Cerebellar nuclear complex (tissue), 1 donor: Measurements from ENCODE around the gene TANC1.
A peak's percentile ranks its signal among the peaks of the same experiment; 100 is the strongest.

Experiments
- DNase-seq, 2 experiments: peaks; one replicate each; lab custom pipeline; 2025; lab: John Stamatoyannopoulos, UW

TANC1 gene

DNA sequence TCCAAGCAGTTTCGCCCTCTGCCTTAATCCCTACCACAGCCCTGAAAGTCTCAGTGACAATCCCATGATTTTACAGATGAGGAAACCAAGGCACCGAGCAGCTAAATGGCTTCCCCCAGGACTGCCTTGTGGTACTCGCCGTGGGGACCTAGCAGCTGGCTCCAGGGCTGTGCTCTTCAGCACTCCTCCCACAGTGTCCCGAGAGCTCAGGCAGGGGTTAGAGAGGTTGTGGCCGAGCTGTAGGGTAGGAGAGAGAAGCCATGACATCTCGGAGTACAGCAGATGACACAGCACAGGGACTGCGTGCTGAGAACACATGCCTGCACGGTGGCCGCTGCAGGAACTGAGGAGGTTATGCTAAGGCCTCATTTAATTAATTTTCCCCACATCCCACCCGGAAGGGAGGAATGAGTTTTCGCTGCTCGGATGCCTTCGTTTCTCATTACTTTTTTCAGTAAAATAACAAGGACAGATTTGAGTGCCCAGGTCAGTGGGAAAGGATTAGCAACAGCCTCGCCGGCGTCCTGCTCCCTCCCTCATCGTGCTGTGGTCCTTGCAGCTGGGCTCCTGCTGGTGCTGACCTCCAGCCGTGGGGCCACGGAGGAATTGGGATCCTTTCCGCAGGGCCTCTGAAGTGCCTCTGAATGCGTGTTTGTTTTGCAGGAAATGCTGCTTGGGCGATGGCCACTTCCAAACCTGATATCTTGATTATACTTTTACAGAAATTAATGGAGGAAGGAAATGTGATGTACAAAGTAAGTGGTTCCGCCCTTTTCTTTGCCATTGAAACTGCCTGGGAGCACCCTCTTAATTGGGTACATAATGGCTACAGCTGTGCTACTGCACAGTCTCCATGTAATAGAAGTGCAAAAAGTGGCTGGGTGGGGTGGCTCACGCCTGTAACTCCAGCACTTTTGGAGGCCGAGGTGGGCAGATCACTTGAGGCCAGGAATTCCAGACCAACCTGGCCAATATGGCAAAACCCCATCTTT, 256.9 kb downstream of the TANC1 start:
- DNase-seq: no peak

DNA sequence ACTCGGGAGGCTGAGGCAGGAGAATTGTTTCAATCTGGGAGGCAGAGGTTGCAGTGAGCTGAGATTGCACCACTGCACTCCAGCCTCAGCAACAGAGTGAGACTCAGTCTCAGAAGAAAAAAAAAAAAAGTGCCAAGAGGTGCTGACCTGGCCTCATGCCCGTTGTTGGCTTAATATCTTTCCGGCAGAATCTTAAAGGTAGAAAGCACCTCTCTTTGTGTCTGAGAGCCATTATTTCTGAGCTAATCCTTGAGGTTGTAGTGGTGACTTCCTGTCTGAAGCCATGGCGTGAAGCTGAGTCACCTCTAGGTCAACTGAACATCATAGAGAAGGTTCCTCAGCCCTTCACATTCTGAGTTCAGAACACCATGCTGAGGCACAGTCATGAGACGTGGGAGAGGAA, 257.6 kb downstream of the TANC1 start:
- DNase-seq: no peak

DNA sequence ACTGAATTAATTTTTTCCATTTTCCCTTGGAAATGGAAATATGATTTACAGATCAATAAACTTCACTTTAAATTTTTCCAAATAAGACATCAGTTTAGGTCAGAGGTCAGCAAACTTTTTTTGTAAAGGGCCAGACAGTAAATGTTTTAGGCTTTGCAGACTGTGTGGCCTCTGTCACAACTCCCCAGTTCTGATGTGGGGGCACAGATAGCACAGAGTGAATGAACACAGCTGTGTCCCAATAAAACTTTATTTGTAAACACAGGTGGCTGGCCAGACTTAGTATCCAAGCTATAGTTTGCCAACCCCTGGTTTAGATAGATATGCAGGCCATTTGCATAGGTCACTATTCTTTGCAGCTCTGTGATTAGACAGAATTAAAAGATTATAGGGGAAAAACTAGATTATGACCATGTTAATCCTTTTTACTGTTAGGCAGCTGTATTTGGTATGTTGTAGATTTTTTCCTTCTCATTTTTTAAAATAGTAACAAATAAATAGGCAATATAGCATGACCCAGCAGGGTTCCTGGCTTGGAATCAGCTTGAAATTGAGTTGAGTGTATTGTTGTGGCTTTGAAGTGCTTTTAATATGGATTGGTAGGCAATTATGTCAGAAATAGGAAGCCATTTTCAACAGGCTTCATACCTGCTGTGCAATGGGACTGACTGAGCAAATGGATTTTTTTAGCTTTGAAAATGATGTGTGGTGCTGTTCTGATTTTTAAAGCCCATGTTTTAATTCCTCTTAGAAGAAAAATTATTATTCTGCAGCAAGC, 258.4 kb downstream of the TANC1 start:
- DNase-seq: no peak

DNA sequence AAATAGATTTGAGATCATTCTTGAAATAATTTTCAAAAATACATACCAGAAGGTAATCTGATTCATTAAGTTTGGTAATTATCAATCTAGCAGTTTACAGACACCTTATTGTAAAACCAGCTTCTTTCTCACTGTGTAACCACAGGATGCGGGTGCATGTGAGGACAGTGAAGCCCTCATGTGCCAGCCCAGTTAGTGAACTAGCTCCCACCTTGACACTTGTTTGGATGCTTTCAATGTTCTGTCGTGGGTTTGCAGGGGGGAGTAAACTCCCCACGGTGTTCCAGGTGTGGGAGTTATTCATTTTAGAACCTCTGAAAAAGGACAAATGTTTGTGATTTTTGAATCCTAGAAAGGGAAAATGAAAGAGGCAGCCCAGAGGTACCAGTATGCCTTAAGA, 259.0 kb downstream of the TANC1 start:
- DNase-seq: no peak

DNA sequence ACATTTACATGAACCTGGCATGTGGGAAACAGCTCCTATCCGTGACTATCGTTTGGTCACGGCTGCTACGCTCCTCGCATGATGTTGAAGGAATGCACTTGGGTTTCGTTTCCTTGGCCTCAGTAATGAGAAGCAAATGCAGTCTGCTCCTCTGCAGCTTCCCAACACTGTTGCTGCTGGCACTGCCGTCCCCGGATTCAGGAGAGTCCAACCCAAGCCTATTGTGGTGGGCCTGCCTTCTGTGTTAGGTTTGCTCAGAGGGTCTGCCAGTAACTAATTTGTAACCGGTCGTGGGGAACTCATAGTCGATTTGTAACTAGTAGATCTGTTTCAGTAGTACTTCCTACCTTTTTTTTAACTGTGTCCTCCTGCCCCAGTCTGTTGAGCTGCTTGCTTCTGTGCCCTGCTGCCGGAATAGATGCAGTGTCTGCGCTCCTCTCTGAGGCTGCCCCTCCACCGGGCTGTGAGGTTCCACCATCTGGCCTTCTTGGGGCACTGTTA, 259.7 kb downstream of the TANC1 start:
- peak in 1 of 2 experiments; percentile 50 for DNase-seq

DNA sequence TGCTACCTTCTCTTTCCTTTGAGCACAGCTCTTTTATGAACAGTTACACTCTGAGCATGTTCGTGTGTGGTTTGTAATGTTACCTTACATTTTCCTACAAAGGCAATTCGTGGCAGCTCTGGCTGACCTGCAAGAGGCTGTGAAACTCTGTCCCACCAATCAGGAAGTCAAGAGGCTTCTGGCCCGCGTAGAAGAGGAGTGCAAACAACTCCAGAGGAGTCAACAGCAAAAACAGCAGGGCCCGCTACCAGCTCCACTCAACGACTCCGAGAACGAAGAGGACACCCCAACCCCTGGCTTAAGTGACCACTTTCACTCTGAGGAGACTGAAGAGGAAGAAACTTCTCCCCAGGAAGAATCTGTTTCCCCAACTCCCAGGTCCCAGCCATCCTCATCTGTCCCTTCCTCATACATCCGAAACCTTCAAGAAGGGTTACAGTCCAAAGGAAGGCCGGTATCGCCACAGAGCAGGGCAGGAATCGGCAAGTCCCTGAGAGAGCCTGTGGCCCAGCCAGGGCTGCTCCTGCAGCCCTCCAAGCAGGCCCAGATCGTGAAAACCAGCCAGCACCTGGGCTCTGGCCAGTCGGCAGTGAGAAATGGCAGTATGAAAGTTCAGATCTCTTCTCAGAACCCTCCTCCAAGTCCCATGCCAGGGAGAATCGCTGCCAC, 261.2 kb downstream of the TANC1 start:
- no peak for DNase-seq

DNA sequence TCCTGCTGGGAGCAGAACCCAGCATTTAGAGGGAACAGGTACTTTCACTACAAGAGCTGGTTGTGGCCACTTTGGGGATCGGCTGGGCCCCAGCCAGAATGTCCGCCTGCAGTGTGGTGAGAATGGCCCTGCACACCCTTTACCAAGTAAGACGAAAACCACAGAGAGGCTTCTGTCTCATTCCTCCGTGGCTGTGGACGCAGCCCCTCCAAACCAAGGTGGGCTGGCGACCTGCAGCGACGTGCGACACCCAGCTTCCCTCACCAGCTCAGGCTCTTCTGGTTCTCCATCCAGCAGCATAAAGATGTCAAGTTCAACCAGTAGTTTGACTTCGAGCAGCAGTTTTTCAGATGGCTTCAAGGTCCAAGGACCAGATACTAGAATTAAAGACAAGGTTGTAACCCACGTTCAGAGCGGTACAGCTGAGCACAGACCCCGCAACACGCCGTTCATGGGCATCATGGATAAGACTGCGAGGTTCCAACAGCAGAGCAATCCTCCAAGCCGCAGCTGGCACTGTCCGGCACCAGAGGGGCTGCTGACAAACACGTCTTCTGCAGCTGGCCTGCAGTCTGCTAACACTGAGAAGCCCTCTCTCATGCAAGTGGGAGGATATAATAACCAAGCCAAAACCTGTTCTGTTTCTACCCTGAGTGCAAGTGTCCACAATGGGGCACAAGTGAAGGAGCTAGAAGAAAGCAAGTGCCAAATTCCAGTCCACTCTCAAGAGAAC, 261.9 kb downstream of the TANC1 start:
- no peak for DNase-seq

DNA sequence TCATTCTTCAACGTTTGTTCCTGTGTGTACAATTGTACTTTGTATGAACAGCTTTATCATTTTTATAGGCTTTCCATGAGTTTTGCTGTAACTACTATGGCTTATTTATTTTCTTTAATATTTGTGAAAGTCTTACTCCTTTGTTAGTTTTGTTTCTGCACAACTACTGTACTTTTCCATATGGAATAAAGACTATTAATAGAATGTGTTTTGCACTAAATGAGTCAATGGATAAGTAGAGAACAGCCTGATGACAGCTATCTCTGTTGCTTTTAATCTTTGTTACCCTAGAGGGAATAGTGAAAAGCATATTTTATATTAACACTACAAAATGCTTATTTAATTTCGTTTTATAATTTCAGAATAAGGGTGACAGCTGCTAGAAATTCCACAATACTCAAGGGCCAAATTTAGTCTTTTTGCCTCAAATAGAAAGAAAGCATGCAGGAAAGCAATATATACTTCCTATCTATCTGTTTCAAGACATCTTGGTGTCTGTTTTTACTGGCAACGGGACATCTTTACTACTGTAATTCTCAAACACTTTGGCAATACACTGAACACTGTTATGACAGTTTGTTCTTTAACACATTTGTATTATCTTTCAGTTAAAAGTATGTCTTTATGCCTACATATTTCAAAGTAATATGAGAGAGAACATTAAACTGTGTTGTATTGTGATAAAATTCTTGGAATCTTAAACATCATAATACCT, 264.2 kb downstream of the TANC1 start:
- no peak for DNase-seq

DNA sequence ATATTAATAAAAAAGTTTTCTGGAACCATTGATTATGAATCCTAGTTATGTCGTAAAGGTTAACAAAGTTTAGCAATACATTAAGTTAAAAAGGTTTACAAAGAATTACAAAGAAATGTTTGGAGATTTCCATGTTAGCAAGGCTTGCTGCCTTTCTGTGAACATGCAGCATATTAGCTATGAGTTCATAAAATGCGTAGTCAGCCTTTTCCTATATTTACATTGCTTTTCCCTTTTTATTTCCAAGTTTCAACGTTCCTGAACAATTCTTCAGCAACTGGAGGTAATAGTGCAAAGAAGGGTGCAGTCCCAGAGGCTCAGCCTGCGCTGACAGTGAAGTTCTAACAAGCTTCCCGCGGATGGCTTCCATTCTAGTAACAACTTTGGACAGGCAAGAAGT, 266.4 kb downstream of the TANC1 start:
- DNase-seq: no peak

DNA sequence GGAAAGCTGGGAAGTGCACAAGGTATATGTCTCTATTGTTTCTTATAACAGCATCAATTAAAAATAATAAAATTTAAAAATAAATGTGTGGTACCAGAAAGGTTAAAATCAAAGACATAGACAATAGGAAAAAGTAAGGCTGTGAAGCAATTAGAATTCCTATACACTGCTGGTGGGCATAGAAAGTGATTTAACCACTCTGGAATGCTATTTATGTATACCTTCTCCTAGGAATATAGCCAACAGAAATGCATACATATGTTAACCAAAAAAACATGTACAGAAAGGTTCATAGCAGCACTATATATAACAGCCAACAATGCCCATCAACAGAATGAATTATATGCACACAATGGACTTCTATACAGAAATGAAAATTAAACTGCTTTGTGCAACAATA, 275.1 kb downstream of the TANC1 start:
- DNase-seq: no peak

DNA sequence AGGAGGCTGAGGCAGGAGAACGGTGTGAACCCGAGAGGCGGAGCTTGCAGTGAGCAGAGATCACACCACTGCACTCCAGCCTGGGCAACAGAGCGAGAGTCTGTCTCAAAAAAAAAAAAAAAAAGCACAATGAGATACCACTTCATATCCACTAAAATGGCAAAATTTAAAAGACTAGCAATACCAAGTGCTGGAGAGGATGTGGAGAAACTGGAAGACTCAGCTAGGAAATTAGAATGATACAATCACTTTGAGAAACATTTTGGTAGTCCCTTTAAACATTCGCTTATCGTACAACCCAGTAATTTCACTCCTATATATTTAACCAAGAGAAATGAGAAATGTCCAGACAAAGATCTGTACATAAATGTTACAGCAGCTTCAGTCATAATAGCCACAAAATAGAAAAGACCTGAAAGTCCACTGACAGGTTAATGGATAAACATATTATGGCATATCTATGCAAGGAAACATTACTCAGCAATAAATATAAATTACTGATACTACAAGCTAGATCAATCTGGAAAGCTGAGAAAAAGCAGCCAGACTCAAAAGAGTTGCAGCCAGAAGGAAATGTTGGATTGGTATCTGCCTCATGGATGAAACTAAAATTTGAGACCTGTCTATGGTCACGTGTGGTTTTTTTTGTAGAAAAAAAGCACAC, 278.0 kb downstream of the TANC1 start:
- DNase-seq: no peak

DNA sequence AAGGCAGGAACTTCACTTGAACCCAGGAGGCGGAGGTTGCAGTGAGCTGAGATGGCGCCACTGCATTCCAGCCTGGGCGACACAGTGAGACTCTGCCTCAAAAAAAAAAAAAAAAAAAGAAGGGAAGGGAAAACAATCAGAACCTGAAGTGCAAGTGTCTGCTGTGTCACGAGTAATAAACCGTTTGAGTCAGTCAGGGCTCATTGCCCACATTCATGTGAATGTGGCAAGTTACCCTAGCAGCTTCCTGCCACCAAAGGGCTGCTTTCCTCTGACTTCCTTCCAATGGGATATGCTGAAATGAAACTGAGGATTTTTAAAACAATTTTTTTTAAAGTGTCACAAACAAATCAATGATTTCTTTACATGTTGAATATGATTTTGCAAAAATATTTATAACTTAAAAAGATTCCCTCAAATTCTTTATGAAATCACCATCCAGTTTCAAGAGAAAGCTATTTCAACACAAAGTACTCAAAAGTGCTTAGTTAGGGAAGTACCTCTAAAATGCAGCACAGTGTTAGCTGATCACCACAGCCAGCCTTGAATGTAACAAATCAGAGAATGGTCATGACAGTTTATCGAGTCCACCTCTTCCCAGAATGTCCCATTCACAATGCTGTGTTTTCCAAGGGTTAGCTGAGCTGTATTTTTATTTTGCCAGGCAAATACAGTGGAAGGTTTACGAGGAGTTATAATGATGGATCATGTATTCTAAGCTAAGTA, 281.7 kb downstream of the TANC1 start:
- DNase-seq: no peak

DNA sequence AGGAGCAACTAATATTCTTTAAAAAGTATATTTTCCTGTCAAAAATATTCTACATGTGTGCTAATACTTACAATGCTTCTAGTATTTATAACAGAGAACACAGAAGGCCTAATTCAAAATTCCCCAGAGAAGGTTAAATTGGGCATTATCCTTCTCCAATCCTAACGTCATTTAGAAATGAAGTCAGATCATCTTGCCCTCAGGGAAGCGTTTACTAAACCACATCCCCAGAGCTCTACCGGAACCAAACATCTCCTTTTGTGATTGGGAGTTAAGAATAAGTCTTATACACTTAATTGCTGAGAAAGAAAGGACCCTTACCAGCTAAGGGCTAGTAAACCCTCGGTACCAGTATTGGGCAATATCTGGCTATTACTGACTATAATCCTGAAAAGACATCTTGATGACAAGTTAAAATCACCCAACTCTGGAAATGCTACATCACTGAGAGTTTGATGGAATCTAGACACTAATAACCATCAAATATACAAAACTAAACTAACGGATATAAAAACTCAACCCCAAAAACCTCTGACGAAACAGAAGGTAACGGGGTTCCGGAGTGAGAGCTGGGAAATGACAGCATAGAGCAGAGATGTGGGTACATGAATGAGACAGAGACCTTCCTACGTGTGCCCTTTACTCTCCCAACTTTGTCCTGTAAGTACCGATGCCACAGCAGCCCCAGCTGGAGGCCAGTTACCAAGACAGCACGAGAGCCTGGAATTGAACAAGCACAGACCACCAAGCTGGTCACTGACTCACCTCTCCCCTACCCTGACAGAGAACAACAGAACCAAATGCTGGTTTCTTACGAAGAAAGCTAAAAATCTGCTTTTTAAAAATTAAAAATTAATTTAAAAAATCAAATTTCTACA, 283.1 kb downstream of the TANC1 start:
- no peak for DNase-seq

DNA sequence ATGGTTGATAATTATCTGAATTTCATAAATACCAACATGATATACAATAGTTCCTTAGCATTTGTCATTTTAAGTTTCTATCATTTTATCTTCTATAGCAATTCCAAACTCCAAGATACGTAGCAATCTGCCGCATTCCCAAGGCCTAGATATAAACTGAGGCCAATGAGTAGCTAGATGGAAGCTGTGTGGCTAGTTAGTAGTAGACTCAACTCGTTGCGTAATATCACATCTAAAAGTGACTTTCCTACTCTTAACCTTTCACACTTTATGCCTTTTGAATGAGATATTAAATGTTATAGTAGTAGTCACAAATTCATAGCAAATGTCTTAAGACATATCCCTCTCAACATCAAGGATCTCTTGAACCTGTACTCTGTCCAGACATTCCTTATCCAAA, 284.5 kb downstream of the TANC1 start:
- no peak for DNase-seq

DNA sequence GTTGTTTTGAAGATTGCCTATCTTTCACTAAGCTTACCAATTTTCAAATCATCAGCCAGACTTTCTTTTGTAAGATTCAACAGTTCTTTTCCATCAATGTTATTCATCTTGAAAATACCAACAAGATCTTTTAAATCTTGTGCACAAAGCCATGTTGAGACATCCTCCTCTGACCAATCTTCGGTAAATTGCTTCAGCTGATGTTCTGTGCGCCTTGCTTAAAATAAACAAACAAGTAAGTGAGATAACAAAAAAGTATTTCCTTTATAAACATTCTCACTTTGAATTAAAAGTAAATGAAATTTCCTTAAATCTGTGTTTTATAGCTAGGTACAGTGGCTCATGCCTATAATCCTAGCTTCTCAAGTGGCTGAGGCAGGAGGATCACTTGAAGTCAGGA, 287.7 kb downstream of the TANC1 start:
- no peak for DNase-seq

DNA sequence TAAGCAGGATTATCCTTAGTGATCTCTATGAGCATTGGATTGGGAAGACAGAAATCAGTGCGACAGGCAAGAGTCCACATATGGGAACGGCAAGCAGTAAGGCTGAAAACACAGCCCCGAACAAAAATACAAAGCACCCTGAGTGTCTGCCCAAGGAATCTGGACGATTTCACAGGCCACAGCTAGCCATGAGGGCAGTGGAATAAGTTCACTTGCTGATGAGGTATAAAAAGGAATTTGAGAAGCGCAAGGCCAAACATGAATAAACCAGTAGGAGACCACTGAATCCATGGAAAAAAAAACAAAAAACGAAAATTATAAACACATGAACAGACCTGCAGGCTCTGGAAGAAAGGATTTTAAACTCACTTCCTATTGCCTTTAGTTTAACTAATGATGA, 293.8 kb downstream of the TANC1 start:
- DNase-seq: no peak

DNA sequence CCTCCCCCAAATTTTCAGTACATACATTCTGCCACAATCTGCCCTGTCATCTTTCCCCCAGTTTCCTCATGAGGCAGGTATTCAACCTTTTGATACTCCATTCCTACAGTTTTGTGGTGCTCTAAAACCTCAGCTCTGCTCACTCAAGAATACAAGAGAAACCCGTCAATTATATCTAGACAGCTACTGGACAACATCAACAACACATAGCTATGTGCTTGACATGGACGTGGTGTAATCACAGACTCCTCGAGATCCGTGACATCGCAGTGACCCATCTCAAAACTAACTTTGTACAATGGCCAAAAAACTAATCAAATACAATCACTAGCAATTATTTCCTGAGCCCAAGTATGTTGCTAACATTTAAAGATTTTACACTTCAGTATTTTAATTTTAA, 294.5 kb downstream of the TANC1 start:
- no peak for DNase-seq

DNA sequence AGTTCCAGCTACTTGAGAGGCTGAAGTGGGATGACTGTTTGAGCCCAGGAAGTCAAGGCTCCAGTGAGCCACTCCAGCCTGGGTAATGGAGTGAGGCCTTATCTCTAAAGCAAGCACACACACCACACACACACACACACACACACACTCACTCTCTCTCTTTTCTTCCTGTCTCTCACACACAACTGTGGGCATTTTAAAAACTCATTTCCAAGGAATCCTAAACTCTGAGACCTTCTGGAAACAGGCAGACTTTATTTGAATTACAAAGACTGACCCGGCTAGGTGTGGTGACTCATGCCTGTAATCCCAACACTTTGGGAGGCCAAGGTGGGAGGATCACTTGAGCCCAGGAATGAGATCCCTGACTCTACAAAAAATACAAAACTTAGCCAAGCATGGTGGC, 296.7 kb downstream of the TANC1 start:
- DNase-seq: no peak

DNA sequence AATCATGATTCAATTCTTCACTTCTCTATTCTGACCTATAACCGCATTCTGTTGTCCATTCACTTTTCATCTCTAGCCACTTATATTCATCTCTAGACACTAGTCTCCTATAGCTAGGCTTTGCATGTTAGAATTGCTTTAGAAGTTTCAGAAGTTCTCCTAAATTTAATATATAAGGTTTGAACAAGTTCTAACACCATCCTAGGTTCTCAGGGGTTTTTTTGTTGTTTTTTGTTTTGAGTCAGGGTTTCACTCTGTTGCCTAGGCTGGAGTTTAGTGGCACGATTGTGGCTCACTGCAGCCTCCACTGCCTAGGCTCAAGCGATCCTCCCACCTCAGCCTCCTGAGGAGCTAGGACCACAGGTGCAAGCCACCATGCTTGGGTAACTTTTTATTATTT, 298.1 kb downstream of the TANC1 start:
- no peak for DNase-seq
